K562 (cell line): ENCODE measurements around the gene AQP2. TPM values are rescaled to one million over a fixed set of nuclear protein-coding genes. Genes with fewer than 3 reads are reported as not detected.

Source experiments
- AFF1 ChIP-seq, 2 experiments: fragments of 450-650 bp; IDR thresholded peaks; 2 replicates each; pipeline ENCODE4 v1.6.1; 2018; ENCODE audit warnings: mild to moderate bottlenecking in 2 of 2, low read depth in 1 of 2; ENCODE audit not compliant: partially characterized antibody in 2 of 2
- ARNT ChIP-seq, 2 experiments: fragments of 450-650 bp; IDR thresholded peaks; 2 replicates each; pipeline ENCODE4 v1.6.1; 2016; ENCODE audit warnings: mild to moderate bottlenecking in 1 of 2
- CCAR2 ChIP-seq: fragments of 200-400 bp; formaldehyde crosslinking; IDR thresholded peaks from 2 replicates; pipeline ENCODE4 v1.6.1; 2017; ENCODE audit warnings: mild to moderate bottlenecking, low read depth, low read length
- CLOCK ChIP-seq: fragments of 250-450 bp; sonication (Bioruptor Pico); IDR thresholded peaks from 2 replicates; pipeline ENCODE4 v1.4.0; 2020; ENCODE audit warnings: mild to moderate bottlenecking, moderate library complexity, borderline replicate concordance
- SUPT5H ChIP-seq: fragments of 450-650 bp; IDR thresholded peaks from 2 replicates; pipeline ENCODE4 v1.6.1; 2016
- ZNF184 ChIP-seq: sonication (generic); formaldehyde crosslinking; IDR thresholded peaks from 2 replicates; pipeline ENCODE4 v1.5.0; 2020; ENCODE audit warnings: missing genetic modification reagents
- ZNF3 ChIP-seq: fragments of 250-450 bp; sonication (Bioruptor Pico); IDR thresholded peaks from 2 replicates; pipeline ENCODE4 v1.5.0; 2021; ENCODE audit warnings: mild to moderate bottlenecking, moderate library complexity
- ZNF318 ChIP-seq, 2 experiments: fragments of 450-650 bp; IDR thresholded peaks; 2 replicates each; pipeline ENCODE4 v1.6.1; 2016; ENCODE audit warnings: mild to moderate bottlenecking in 2 of 2, borderline replicate concordance in 1 of 2, low read depth in 1 of 2, moderate library complexity in 1 of 2
- polyA plus RNA-seq, 8 experiments: library from polyadenylated mRNA; depleted of rRNA in 4 of 8; stranded (reverse) in 5 of 8; unstranded in 3 of 8; fragments of >200 nt; fragmentation: Nextera tagmentation in 2 of 8; fragmentation: Illumina TruSeq in 1 of 8; extraction: Ambion mirVana in 2 of 8; extraction: Trizol in 1 of 8; gene quantifications; 2 replicates each; pipeline versions ENCODE4 v1.2.1 to v1.2.3, GENCODE V29; 2011 to 2014; ENCODE audit warnings: inconsistent platforms in 1 of 8, missing spikeins in 1 of 8
- total RNA-seq, 7 experiments: library from RNA; depleted of rRNA in 6 of 7; stranded (reverse); fragments of >200 nt in 6 of 7; fragmentation: Illumina TruSeq in 2 of 7; extraction: Trizol in 2 of 7; gene quantifications; 2 replicates each; pipeline versions ENCODE4 v1.2.1 to v1.2.3, GENCODE V29; 2011 to 2021; ENCODE audit warnings: low replicate concordance in 1 of 7
- TF ChIP-seq, protein P1 (sequence below), 2 experiments: fragments of 150-350 bp in 1 of 2; IDR thresholded peaks; 2 replicates each; pipeline ENCODE4 v1.6.1; 2012 to 2016; ENCODE audit warnings: low read depth in 2 of 2, low read length in 2 of 2, mild to moderate bottlenecking in 1 of 2, moderate library complexity in 1 of 2

The AQP2 gene
- total and polyA plus RNA-seq, 9 of the 15 experiments (the other 6 are each of a cell fraction or from before 2014, with no cell fraction given): not detected

- TF ChIP-seq ZNF318 (IDR thresholded peaks at IDR 0.05; ENCODE audit: borderline replicate concordance in 1 of 2, low read depth in 1 of 2) (no peak), CLOCK (no peak), ZNF3 (no peak), AFF1 (IDR thresholded peaks at IDR 0.05; ENCODE audit: low read depth in 1 of 2, partially characterized antibody in 2 of 2) (no peak), ZNF184 (no peak), SUPT5H (no peak), ARNT (IDR thresholded peaks at IDR 0.05) (no peak), CCAR2 (no peak)
- TF ChIP-seq, protein P1, sequence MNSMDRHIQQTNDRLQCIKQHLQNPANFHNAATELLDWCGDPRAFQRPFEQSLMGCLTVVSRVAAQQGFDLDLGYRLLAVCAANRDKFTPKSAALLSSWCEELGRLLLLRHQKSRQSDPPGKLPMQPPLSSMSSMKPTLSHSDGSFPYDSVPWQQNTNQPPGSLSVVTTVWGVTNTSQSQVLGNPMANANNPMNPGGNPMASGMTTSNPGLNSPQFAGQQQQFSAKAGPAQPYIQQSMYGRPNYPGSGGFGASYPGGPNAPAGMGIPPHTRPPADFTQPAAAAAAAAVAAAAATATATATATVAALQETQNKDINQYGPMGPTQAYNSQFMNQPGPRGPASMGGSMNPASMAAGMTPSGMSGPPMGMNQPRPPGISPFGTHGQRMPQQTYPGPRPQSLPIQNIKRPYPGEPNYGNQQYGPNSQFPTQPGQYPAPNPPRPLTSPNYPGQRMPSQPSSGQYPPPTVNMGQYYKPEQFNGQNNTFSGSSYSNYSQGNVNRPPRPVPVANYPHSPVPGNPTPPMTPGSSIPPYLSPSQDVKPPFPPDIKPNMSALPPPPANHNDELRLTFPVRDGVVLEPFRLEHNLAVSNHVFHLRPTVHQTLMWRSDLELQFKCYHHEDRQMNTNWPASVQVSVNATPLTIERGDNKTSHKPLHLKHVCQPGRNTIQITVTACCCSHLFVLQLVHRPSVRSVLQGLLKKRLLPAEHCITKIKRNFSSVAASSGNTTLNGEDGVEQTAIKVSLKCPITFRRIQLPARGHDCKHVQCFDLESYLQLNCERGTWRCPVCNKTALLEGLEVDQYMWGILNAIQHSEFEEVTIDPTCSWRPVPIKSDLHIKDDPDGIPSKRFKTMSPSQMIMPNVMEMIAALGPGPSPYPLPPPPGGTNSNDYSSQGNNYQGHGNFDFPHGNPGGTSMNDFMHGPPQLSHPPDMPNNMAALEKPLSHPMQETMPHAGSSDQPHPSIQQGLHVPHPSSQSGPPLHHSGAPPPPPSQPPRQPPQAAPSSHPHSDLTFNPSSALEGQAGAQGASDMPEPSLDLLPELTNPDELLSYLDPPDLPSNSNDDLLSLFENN (IDR thresholded peaks at IDR 0.05; ENCODE audit: low read depth in 2 of 2, low read length in 2 of 2): no peak
Observed at GRCh38 chr12:49983892-49984291, 33.4 kb downstream of the AQP2 start (continued).
